GM10847 (cell line): ENCODE measurements around the gene ALPI.

ENCODE experiments used
- POLR2A ChIP-seq: IDR thresholded peaks from 2 replicates; pipeline ENCODE4 v1.6.1; 2011; ENCODE audit not compliant: insufficient read length; ENCODE audit errors: extremely low read depth

The ALPI gene

DNA sequence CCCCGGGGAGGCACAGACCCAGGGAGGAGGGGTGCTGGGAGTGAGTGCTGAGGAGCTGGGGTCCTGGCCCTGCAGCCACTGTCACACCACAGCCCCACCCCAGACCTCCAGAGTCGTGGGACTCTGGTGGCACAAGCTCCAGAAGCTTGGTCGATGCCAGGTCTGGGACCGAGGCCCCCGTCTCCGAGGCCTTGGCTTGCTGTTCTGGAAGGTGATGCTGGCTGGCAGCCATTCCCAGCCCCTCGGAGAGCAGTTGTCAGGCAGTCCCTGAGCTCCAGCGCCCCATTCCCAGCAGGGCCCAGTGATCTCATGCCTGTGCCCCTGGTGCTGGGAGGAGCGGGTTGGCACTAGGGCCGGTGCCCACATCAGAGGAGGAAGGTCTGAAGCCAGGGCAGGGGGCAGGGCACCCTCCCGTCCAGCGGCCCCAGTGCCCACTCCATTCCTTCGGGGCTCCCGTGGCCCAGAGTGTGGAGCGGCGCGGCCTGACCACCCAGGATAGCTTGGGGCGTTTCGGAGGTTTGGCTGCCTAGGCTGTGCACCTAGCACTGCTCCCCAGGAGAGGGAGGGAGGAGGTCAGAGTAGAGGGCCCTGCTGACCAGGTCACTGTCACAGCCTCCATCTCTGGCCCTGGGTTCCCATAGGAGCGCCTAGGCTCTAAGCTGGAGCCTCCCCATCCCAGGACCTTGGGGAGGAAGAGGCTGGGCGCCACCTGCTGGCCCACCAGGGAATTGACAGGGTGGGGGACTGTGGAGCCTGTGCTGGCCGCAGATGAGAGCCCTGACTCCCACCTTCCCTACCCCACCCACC, 16.8 kb upstream of the ALPI start:
- TF ChIP-seq POLR2A, result no peak

GRCh38 chr2:232439758-232440135, 16.2 kb upstream of the ALPI start:
- TF ChIP-seq POLR2A, result no peak

- no peak for TF ChIP-seq POLR2A
Measured at GRCh38 chr2:232441147-232441651, 14.8 kb upstream of the ALPI start.

GRCh38 chr2:232444409-232445148, 11.4 kb upstream of the ALPI start:
- no peak for TF ChIP-seq POLR2A

DNA sequence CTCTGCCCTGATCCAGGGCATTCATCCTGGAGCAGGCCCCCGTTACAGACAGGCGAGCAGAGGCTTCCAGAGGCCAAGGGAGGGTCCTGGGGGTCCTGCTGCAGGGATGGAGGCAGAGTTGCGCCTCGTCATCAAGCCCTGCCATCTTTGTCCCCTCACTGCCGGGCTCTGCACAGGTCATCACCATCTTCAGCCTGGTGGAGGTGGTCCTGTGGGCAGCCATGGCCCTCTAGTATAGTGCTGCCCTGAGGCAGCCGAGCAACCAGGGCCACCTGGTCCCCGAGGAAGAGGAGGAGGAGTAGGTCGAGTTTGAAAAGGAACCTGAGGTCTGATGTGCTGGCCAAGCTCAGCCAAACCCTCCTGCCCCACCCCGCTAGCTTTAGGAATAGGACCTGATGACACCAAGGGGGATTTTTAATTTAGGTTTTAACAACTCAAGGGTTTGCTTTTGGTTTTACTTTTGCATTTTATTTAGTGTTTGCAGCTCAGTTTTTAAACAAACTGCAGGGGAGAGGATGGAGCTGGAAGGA, 8.8 kb upstream of the ALPI start:
- TF ChIP-seq POLR2A, result no peak

DNA sequence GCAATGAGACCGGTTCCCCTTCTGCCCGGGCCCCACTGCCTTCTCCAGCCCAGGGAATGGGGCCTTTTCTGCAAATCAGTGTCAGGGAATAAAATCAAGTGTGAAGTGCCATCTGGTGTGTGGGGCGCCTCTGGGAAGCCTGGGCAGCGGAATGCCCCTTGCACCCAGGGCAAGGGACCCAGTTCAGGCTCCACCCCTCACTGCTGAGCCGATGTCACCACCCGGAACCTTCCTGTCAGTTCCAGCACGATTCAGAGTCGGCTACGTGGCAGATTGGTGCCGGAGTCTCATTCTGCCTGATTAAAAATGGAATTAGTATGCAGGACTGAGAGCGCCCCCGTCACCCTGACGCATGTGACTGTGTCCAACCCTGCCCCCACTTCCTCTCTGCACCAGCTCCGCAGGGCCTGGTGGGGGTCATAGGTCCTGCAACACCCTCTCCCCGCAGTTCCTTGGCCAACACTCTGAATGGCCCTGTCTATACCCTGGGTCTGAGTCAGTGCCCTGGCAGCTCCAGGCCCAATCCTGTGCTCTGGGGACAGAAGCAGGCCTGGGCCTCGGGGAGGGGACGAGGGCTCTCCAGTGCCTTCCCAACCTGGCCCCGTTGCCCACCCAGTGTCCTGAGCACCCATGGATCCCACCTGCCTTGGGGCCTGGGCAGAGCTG, 8.2 kb upstream of the ALPI start:
- no peak for TF ChIP-seq POLR2A

DNA sequence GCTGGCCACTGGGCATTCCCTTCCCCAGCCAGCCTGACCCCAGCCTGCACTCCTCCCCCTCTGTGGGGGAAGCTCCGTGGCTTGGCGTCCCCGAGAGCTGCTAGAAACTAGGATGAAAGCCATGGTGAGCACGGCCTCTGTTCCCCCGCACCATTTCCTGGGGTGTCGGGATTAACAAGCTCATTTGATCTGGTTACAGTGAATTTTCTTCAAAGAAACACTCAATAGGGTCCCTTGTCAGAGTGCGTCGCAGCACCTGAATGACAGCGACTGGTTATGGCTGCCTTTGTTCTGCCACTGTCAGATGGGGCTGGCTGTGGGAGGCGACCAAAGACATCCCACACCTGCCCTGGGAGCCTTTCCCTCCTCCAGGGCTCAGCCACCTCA, 7.7 kb upstream of the ALPI start:
- no peak for TF ChIP-seq POLR2A

- no peak for TF ChIP-seq POLR2A
Measured at GRCh38 chr2:232449964-232450363, 6.0 kb upstream of the ALPI start.

- TF ChIP-seq POLR2A, result no peak
Measured at GRCh38 chr2:232454630-232455029, 1.3 kb upstream of the ALPI start.

DNA sequence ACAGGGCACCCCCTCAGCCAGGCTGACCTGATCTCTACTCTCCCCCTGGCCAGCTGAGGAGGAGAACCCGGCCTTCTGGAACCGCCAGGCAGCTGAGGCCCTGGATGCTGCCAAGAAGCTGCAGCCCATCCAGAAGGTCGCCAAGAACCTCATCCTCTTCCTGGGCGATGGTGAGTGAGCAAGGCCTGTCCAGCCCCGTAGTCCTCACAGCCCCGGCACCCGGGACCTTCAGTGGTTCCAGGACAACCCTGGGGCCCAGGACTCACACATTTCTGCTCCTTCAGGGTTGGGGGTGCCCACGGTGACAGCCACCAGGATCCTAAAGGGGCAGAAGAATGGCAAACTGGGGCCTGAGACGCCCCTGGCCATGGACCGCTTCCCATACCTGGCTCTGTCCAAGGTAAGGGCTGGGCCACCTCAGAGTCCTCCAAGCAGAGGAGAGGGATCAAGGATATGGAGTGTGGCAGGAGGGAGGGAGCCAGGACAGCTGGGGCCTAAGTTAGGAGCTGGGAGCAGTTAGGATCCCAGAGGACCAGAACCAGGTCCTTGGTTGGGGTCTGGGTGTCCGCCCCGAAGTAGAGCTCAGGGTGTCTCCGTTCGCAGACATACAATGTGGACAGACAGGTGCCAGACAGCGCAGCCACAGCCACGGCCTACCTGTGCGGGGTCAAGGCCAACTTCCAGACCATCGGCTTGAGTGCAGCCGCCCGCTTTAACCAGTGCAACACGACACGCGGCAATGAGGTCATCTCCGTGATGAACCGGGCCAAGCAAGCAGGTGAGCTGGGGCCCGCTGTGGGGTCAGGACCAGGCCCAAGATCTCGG, 555 bp downstream of the ALPI start:
- no peak for TF ChIP-seq POLR2A

- no peak for TF ChIP-seq POLR2A
Measured at GRCh38 chr2:232457121-232458011, 1.4 kb downstream of the ALPI start.

DNA sequence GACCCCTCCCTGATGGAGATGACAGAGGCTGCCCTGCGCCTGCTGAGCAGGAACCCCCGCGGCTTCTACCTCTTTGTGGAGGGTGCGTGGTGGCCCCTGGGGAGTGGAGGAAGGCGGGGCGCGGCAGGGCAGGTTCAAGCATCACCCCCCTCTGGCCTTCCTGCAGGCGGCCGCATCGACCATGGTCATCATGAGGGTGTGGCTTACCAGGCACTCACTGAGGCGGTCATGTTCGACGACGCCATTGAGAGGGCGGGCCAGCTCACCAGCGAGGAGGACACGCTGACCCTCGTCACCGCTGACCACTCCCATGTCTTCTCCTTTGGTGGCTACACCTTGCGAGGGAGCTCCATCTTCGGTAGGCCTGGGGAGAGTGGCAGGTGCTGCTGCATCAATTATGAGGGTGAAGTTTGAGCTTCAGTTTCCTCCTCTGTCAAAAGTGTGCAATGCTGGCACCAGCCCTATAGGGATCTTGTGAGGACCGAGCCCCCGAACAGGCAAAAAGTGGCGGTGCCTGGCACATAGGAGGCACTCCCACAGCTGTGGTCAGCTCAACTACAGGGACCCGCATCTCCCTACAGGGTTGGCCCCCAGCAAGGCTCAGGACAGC, 2.2 kb downstream of the ALPI start:
- TF ChIP-seq POLR2A, result no peak

DNA sequence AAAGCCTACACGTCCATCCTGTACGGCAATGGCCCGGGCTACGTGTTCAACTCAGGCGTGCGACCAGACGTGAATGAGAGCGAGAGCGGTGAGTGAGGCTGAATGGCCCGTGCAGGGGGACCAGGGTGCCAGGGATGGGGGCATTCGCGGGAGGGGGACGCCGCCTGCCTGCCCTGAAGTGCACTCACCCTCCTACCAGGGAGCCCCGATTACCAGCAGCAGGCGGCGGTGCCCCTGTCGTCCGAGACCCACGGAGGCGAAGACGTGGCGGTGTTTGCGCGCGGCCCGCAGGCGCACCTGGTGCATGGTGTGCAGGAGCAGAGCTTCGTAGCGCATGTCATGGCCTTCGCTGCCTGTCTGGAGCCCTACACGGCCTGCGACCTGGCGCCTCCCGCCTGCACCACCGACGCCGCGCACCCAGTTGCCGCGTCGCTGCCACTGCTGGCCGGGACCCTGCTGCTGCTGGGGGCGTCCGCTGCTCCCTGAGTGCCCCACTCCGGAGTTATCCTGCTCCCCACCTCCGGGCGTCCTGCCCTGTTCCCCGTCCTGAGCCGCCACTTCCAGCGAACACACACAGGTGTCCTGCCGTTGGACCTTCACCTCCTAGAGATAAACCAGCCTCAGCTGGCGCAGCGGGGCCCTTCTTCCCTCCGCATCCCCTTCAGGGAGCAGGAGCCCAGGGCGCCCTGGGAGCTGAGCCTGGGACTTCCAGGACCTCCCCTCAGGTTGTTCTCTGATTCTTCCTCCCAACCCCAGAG, 2.9 kb downstream of the ALPI start:
- TF ChIP-seq POLR2A, result no peak
